NCI-H1092 (cell line): ENCODE measurements around the gene SOBP.
A peak's percentile ranks its signal among the peaks of the same experiment; 100 is the strongest.

ENCODE experiments used
- DNase-seq: peaks from one replicate; lab custom pipeline; 2025; lab: John Stamatoyannopoulos, UW

SOBP gene

DNA sequence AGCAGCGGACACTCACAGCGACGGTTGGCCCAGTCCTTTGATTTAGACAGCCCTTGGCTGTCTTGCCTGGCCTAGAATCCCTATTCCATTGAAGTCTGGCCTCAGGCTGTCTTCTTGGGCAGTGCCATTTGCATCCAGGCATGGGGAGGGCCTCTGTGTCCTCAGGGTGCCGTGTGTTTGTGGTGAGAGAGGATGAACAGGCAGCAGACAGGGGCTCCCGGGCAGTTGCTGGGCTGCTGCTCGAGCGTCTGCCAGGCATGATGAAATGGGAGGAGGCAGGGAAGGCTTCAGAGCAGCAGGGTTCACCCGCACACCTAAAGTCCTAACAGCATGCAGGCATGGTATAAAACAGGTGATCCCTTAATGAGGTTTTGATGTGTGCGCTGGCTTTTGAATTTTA lies 126.9 kb downstream of the SOBP start:
- DNase-seq, result no peak

DNA sequence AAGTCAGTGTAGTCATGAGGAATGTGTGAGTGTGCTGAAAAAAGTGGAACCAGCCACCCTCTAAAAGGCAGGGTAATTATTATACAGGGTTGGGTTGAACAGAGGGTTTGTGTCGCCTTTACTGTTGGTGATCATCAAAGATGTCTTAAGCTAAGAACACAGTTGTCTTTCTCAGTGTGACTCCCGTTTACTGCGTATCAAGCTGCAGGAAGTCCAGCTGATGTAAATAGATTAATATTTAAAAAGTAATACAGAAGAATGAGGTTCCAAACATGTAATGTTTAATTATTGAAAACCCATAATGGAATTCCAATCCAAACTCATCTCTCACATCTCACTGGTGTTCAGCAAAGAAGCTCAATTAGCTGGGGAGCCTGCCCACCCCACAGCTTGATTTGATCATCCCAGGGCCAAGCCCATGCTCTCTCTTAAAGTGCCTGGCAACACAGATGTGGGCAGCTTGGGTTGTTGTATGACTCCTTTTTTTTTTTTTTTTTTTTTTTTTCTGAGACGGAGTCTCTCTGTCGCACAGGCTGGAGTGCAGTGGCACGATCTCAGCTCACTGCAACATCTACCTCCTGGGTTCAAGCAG lies 127.5 kb downstream of the SOBP start:
- no peak for DNase-seq

DNA sequence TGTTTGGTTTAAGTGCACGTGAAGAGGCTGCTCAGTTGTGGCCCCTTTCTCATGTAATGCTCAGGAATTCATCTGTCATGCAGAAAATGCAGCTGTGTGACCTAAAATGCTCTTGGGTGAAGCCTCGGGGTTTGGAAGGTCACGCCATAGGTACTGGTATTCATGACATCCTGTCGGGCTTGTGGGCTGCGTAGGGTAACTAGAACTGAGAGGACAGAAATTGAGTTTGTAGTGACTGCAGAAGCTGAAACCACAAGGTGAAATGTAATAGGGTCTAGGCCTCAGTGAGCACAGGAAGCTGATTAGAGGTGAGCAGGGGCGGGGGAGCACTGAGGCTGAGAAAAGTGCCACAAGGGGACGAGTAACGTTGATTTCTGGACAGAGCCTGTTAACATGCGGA lies 128.8 kb downstream of the SOBP start:
- DNase-seq, result no peak

DNA sequence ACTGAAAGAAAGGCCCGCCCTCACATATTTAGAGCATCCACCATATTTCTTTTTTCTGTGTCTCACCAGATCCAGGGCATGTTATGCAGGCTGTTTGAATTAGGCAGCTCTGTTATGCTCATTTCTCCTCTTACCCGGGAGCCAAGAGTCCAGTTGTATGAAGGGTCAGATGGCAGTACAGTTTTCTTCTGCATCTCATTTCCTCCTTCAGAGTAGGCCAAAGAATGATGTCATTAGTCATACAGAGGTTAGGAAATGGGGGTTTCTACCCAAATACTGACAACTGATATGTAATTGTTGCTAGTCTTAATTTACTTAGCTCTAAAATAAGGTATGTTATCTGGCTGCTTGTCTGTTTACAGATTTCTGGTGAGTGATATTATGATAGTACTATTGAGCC lies 130.8 kb downstream of the SOBP start:
- DNase-seq, result no peak

DNA sequence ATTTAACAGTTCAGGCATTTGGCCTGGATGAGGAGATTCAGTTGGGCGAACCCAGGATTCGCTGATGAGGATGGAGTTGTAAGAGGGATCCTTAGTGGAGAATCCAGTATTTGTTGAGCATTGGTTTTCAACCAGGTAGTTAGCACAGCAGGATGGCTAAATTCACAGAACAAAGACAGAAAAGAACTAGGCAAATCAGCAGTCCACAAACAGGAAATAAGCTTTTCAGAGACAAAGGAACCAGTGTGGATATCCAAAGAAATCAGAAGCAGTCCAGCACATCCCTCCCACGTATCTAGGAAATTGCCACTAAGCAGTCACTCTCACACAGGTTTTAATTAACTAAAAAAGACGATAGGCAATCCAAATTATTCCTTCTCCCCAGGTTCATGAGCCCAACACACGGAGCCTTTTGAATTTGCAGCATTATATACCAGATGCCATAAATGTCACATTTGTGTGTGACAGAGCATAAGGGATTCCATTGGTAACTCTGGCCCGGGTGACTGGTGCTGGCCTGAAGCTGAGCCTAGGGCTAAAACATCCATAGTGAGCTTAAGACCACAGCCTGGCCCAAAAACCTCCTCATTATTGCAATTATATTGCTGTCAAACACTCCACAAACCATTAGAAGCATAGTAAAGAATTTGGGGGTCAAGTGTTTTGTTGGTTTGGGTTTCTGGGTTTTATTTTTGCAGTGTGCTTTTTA lies 131.5 kb downstream of the SOBP start:
- peak; percentile 5 for DNase-seq

DNA sequence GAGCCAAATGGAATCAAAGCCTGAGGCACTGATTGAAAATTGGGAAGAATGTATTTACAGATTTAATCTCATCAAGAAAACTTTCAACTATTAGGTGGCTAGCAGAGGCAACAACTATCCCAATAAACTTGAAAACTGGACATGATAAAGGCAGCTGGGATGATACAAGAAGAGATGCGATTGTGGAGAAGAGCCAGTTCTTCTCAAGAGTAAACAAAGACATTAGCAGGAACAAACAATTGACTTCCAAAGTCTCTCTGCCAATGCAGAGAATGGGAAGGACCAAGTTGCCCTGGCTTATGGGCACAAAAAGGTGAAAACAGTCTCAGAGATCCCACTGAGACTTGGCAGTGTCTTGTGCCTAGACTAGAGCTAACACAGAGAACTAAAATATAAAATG lies 132.4 kb downstream of the SOBP start:
- DNase-seq, result no peak

DNA sequence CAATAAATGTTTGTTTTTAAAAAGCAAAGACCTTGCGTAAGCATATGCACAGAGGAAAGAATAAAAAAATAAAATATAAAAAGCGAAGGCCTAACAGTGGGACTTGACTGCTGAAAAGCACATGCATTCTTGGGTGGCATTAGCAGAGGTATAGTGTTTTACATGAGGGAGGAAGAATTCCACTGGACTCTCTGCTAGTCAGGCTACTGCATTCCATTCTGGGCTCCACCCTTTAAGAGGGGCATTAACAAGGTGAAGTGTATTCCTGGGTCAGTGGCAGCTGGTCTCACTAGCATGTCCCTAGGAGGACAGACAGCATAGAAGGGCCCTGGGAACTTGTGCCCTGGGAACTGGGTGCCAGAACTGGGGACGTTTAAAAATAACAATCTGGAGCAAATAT lies 134.1 kb downstream of the SOBP start:
- no peak for DNase-seq

DNA sequence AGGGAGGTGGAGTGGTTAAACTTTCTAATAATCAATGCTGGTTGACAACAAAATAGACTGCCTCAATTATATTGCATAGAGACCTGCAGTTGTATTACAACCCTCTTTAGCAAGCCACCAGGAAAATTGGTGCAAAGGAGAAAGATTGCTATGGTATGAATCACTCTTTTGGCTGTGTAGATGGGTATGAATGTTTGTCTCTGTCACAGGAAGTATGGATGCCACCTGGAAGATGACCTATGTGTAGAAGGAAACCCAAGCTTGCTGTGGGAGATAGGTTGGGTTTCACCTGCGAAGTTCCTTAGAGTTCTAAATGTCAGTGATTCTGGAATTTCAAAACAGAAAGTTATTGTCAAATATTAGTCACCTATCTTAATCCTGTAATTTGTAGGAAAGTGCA lies 134.6 kb downstream of the SOBP start:
- DNase-seq, result no peak

DNA sequence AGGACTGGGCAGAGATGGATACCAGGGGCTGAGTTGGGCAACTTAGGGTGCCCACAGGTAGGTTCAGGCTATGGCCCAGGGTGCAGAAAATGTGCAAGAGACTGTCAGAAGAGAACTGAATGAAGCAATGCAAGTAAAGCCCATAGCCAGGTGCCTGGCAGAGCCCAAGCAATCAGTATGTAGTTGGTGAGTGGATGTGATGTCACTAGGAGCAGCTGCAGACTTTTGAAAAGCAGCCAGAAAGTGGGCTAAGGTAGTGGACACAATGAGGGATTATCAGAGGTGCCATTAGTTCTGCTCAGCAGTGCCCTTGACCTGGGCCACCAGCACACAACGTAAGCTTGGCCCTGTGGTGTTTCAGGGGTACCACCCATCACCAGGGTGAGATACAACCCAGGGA lies 135.3 kb downstream of the SOBP start:
- DNase-seq, result peak; percentile 34

DNA sequence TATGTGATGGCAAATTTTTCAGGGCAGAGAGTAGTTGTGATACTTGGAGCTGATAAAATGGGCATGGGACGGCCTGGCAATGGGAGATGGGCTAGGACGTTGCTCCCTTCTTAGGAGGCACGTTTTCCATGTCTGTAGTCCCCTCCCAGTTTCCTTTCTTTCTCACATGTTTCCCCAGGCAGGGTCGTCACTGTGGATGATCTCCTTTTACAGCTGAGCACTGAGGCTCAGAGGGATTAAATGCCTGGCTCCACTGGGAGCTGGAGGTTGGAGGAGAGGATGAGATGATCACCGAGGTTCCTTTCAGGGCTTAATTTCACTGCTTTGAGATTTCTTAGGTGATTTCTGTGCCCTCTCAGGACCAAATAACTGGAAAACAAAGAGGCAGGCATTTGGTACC lies 136.7 kb downstream of the SOBP start:
- no peak for DNase-seq

DNA sequence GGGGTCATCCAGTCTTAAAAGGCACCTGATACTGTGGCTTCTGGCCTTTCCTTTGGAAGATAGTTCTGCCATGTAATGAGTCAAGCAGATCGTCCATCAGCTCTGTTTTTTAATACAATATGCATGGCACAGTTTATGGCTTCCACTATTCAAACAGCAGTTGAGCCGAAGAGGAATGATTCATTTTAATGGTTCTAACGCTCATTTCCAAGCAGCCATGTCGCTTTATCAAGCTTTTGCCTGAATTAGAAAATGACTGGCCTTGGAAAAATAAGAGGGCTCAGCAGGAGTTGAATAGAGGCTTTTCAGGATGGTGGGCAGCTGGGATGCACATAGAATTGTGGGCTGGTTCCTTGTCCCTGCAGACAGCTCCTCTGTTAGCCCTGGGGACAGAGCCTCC lies 138.1 kb downstream of the SOBP start:
- no peak for DNase-seq

DNA sequence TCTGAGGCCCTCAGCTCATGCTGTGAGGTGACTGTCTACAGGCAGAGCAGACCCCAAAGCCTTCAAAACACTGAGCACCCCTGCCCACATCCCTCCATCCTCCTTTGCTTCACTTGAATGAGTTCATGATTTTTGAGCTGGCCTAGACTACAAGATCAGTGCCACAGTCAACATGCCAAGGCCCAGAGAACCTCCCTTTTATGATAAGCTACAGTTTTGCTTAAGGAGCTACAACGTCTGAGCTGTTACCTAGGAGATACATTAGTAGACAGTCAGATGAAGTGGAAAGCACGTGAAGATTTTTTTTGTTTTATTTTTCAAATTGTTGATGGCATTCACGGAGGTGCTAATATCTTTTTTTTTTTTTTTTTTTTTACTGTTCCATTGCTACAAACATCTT lies 139.0 kb downstream of the SOBP start:
- no peak for DNase-seq

DNA sequence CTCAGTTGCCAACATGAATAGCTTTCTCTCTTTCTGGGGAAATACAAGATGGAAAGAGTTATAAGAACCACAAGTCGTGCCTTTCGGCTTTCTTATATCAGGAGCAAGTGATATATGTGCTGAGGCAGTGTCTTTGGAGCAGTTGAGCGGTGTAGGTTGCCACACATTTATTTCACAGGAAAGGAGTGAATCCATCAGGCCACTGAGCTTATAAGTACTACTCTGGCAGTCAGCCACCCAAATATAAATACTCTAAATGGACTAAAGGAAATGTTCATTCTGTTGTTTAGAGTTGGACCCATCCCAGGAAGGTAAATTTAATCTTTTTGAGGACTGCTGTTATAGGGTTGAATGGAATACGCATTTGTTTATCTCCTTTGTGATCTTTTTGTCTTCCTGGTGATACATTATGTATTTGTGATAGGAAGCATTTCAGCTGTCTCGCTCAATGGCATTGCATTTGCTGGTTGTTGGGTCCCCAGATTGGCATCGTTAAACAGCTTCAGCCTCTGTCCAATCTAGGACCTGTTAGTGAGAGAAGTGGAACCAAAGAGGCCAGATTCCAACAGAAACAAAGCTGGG lies 139.7 kb downstream of the SOBP start:
- peak; percentile 88 for DNase-seq

DNA sequence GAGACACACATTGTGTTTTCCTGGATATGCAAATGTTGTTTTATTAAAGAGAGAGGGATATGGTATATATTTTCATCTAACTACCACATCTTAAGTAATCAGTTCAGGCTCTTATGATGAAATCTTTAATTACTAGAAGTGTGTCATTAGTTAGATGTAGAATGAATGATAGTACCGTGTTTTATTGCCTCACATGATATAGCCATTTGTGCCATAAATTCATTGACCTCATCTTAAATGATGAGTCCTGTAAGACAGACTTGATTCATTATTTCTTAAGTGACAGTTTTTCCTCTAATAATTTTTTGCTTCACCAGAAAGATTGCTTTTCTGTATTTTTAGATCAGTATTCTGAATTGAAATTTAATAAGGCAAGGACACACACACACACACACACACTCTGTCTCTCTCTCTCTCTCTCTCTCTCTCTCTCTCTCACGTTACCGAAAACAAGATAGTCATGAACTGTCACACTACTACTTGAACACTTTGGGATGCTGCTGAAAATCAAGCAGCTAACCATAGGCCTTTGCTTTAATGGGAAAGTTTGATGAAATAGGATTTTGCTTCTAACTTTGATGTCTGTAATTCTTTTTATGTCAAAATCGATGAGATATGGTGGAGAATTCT lies 140.5 kb downstream of the SOBP start:
- DNase-seq, result no peak

DNA sequence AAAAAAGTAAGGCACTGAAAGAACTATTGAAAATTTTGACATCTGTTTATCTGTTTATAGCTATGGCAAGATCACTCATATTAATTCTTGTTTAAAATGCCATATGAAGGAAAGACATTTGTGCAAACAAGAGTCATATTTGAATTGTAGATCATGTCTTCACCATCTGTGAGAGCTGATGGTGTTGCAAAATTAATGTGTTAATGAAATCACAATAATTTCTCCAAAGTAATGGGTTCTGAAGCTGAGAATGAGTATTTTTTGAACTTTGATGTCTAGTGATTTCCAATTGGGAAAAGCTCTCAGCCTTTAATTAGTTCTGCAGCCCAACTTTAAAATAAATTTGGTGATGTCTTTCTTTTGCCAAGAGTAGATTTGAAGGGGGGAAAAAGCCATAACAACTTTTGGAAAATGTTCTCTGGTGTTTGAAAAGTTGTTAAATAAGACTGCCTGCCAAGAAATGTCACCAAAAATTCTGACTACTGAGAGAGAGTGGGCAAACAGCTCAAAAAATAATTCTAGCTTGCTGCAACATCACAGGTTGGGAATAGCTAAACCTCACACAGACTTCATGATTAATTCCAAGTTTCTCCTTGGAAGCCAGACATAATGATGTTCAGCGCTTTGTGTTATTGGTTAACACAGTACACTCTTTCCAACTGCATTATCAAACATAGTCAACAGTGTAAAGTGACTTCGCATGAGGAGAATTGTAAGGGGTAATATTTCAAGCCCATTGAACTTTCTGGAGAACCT lies 142.6 kb downstream of the SOBP start:
- no peak for DNase-seq

DNA sequence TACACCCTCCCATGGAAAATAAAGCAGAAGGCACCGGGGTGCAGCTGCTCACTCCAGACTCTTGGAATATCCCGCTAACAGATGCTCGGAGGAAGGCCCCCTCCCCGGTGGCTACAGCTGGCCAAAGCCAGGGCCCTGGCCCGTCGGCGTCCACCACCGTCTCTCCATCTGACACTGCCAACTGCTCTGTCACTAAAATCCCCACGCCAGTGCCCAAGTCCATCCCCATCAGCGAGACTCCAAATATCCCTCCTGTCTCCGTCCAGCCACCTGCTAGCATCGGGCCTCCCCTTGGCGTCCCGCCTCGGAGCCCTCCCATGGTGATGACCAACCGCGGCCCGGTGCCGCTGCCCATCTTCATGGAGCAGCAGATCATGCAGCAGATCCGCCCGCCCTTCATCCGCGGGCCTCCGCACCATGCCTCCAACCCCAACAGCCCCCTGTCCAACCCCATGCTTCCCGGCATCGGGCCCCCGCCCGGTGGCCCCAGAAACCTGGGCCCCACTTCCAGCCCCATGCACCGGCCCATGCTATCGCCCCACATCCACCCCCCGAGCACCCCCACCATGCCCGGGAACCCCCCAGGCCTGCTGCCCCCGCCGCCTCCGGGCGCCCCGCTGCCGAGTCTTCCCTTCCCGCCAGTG lies 143.9 kb downstream of the SOBP start:
- DNase-seq, result no peak

DNA sequence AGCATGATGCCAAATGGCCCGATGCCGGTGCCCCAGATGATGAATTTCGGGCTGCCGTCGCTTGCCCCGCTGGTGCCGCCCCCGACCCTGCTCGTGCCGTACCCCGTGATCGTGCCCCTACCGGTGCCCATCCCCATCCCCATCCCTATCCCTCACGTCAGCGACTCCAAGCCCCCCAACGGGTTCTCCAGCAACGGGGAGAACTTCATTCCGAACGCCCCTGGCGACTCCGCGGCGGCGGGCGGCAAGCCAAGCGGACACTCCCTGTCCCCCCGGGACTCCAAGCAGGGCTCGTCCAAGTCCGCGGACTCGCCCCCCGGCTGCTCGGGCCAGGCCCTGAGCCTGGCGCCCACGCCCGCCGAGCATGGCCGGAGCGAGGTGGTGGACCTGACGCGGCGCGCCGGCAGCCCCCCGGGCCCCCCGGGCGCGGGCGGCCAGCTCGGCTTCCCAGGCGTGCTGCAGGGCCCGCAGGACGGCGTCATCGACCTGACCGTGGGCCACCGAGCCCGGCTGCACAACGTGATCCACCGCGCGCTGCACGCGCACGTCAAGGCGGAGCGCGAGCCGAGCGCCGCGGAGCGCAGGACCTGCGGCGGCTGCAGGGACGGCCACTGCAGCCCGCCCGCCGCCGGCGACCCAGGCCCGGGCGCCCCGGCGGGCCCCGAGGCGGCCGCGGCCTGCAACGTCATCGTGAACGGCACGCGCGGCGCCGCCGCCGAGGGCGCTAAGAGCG lies 144.6 kb downstream of the SOBP start:
- no peak for DNase-seq

DNA sequence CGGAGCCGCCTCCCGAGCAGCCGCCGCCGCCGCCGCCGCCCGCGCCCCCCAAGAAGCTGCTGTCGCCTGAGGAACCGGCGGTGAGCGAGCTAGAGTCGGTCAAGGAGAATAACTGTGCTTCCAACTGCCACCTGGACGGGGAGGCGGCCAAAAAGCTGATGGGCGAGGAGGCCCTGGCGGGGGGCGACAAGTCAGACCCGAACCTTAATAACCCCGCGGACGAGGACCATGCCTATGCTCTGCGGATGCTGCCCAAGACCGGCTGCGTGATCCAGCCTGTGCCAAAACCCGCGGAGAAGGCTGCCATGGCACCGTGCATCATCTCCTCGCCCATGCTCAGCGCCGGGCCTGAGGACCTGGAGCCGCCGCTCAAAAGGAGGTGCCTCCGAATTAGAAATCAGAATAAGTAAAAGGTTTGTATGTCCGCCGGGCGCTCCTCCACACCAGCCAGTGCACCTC lies 145.2 kb downstream of the SOBP start:
- DNase-seq, result no peak

DNA sequence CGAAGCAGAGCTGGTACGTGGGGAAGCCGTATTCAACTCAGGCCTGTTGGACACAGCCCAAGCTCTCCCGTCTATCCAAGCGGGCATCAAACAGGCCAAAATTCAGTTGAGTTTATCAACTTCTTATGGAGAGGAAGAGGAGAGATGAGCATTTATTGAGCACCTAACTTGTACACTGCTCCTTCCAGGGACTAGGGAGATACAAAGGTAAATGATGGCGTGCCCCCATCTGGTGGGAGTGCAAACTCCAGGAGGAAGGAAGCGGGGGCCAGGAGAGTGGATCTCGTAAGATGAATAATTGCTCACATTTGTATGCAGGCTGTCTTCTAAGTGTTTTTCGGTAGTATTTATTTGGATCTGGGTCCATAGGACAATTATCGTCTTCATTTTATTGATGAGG lies 146.6 kb downstream of the SOBP start:
- DNase-seq, result no peak

DNA sequence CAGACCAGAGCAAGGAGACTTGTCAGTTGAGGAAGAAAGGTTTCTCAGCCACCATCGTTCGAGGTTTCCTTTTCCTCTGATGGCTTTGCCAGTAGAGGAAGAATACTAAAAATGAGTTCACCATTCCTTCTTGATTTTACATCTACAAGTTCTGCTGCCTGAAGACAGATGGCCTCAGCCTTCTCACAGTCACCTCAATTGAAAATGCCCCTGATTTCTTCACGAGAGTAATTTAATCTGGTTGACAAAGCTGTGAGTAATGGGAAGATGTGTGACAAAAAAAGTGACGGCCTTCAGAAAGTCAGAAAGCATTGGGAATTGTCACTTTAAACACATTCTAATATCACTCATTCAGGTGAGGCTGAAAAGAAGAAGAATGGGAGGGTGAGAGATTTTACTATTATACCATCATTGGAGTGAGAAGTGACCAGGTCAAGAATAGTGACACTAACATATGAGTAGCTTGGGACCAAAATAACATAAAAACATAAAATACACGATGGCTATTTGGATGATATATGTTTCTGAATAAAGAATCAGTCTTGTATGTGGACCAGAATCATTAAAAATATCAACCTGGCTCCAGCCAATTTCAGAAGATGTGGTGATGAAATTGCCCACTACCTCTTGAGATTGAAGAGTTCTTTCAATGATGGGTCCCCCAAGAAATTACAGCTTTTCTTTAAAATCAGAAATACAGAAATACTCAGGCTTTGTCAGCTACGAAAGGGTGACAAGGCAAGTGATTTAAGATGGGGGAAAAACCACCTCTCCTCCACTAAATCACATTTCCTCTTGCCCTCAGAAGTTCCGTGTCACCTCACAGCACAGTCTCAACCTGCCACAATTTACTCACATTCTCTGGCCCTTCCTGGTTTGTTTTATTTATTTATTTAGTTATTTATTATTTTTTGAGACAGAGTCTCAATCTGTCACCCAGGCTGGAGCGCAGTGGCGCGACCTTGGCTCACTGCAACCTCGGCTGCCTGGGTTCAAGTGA lies 147.7 kb downstream of the SOBP start:
- no peak for DNase-seq
